Progenitor cell of endocrine pancreas (in vitro differentiated cells): ENCODE results near the gene WDR76. TPM values are rescaled to one million over a fixed set of nuclear protein-coding genes. Genes with fewer than 3 reads are reported as not detected.

Experiments used
- DNase-seq: peaks from one replicate; pipeline ENCODE4 v3.0.0; 2021; ENCODE audit warnings: low spot score; ENCODE audit not compliant: unreplicated experiment
- H3K27ac Mint-ChIP-seq: 2 replicates; pipeline ENCODE4 v1.8.0; 2021; ENCODE audit warnings: mild to moderate bottlenecking, moderate library complexity, mixed read lengths
- H3K27me3 Mint-ChIP-seq: 2 replicates; pipeline ENCODE4 v1.8.0; 2021; ENCODE audit warnings: mixed read lengths
- H3K36me3 Mint-ChIP-seq: 2 replicates; pipeline ENCODE4 v1.8.0; 2022; ENCODE audit warnings: mixed read lengths; ENCODE audit not compliant: insufficient read depth
- H3K4me1 Mint-ChIP-seq: 2 replicates; pipeline ENCODE4 v1.8.0; 2021; ENCODE audit warnings: low read depth, mixed read lengths
- H3K4me3 Mint-ChIP-seq: 2 replicates; pipeline ENCODE4 v1.8.0; 2021; ENCODE audit warnings: low read depth, mild to moderate bottlenecking, moderate library complexity, mixed read lengths
- H3K9me3 Mint-ChIP-seq: 2 replicates; pipeline ENCODE4 v1.8.0; 2021; ENCODE audit warnings: low read depth, mixed read lengths
- CTCF ChIP-seq: fragments of 200-600 bp; sonication (generic); IDR thresholded peaks from one replicate; pipeline ENCODE4 v1.5.0; 2021; ENCODE audit warnings: antibody characterized with exemption, mild to moderate bottlenecking; ENCODE audit not compliant: unreplicated experiment
- total RNA-seq: library from RNA; stranded (reverse); gene quantifications from 2 replicates; pipeline ENCODE4 v1.2.1, GENCODE V29; 2021

WDR76 gene
- total RNA-seq, 1 donor from 2014 or later = 11.2 TPM

DNA sequence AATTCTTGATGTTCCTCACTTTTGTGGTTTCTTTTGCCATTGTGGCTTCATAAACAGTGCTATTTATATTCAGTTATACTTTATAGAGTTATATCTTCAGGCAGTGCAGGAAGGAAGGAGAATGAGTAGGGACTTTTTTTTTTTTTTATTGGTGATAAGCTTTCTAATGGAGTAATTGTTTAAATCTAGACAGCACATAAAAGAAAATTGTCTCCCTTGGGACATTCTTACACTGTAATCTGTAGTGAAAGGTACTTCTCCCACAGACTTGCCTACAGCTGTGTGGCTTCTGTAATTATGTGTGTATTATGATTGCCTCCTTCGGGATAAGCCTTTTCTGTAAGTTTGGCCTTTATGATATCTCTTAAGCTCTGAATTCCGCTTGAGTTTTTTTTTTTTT lies 41.6 kb downstream of the WDR76 start:
- no peak overlapping the region for H3K27ac Mint-ChIP-seq
- peaks cover 6% of the 10 kb centered on the region for H3K36me3 Mint-ChIP-seq
- no peaks in the 10 kb centered on the region for H3K9me3 Mint-ChIP-seq
- no peaks in the 10 kb centered on the region for H3K27me3 Mint-ChIP-seq
- DNase-seq = no peak
- H3K4me3 Mint-ChIP-seq = no peak overlapping the region
- TF ChIP-seq CTCF = no peak
- H3K4me1 Mint-ChIP-seq = no peaks in the 10 kb centered on the region

DNA sequence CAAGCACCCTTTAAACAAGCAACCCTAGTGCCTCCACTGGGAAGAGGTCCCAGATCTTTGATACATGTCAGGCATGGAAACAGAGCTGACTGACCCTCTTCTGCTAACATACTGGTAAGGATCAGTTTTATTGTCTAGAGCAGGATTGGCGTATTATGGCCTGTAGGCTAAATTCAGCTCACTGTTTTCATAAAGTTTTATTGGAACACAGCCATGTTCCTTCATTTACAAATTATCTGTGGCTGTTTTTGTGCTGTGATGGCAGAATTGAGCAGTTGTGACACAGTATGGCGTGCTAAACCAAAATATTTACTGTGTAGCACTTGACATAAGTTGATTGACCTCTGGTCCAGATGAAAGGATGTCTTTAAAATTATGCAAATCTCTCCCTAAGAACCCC lies 45.0 kb downstream of the WDR76 start:
- Mint-ChIP-seq H3K36me3 (peaks cover 4% of the 10 kb centered on the region), H3K9me3 (no peaks in the 10 kb centered on the region), H3K4me1 (no peaks in the 10 kb centered on the region), H3K27me3 (no peaks in the 10 kb centered on the region), H3K27ac (no peak overlapping the region), H3K4me3 (no peak overlapping the region)
- DNase-seq = no peak
- TF ChIP-seq CTCF = no peak

DNA sequence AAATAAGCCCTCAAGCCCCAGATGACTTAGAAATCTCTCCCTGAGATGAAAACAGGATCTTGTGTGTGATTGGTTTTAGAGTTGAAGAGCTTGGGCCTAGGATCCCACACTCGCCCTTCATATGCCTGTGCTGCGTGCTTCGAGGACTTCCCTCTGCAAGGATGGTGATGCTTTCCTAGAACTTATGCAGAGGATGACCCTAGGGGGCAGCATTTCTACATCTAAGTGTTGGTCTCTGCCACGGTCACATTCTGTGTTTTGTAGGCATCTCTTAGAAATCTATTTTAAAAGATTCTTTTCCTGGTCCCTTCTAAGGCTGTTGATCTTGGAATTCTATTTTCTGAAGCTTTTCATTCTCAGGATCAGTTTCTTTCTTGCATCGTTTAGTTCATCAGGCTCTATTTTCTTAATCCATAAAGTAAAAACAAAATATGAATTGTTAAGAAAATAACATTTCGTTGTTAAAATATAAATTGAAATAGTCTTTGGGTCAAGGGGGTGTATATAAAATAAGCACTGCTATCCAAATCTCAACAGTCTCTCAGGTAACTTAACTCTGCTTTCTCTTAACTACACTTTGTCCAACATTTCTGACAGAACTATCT lies 45.7 kb downstream of the WDR76 start:
- Mint-ChIP-seq H3K36me3 (peaks cover 3% of the 10 kb centered on the region), H3K9me3 (no peaks in the 10 kb centered on the region), H3K27me3 (no peaks in the 10 kb centered on the region), H3K27ac (peak overlapping the region; percentile 34), H3K4me1 (no peaks in the 10 kb centered on the region), H3K4me3 (no peak overlapping the region)
- peak; percentile 78 for TF ChIP-seq CTCF
- DNase-seq = peak; percentile 33

GRCh38 chr15:43873651-43874050 lies 46.8 kb downstream of the WDR76 start:
- no peak for TF ChIP-seq CTCF
- no peak overlapping the region for H3K27ac Mint-ChIP-seq
- no peaks in the 10 kb centered on the region for H3K9me3 Mint-ChIP-seq
- no peaks in the 10 kb centered on the region for H3K4me1 Mint-ChIP-seq
- no peak for DNase-seq
- H3K36me3 Mint-ChIP-seq = peaks cover 6% of the 10 kb centered on the region
- no peak overlapping the region for H3K4me3 Mint-ChIP-seq
- no peaks in the 10 kb centered on the region for H3K27me3 Mint-ChIP-seq

DNA sequence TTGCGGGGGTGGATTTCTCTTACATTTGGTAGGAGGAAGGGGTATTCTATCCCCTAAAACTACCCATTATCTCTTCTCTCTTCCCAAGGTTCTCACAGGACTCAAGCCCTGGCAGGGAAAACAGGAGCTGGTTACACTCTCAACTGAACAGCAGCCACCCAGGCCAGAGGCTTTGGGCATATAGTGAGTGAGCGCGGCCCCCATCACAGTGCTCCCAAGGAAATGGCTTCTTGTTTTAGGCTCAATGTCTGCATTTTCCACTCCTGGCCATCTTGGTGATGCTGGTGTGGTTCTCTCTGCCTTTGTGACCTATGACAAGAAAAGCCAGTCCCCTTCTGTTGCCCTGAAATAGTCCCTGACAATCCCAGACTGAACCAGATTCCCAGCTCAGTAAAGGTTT lies 50.1 kb downstream of the WDR76 start:
- Mint-ChIP-seq H3K27me3 (no peaks in the 10 kb centered on the region), H3K4me1 (no peaks in the 10 kb centered on the region), H3K36me3 (peaks cover 5% of the 10 kb centered on the region), H3K4me3 (no peak overlapping the region), H3K9me3 (no peaks in the 10 kb centered on the region), H3K27ac (no peak overlapping the region)
- no peak for TF ChIP-seq CTCF
- DNase-seq = no peak
